Fibroblast of villous mesenchyme (primary cell): ENCODE measurements around the gene TTF2. TPM values are rescaled to one million over a fixed set of nuclear protein-coding genes. Genes with fewer than 3 reads are reported as not detected.
A peak's percentile ranks its signal among the peaks of the same experiment; 100 is the strongest.

ENCODE experiments used
- DNase-seq: peaks from one replicate; pipeline ENCODE4 v3.0.0-alpha.2; 2010; ENCODE audit warnings: low read depth
- H3K4me3 ChIP-seq: 2 replicates; pipeline ENCODE4 v1.5.1; 2011; ENCODE audit warnings: low read depth, mild to moderate bottlenecking, low read length
- total RNA-seq: library from RNA; depleted of rRNA; stranded (reverse); fragments of >200 nt; gene quantifications from 2 replicates; pipeline ENCODE4 v1.2.3, GENCODE V29; 2012
- TF ChIP-seq, protein P1 (sequence below): IDR thresholded peaks from 2 replicates; pipeline ENCODE4 v1.5.1; 2012; ENCODE audit warnings: low read depth, mild to moderate bottlenecking, low read length; ENCODE audit not compliant: insufficient read depth

TTF2 gene
- total RNA-seq, 1 donor = 21.2 TPM

- DNase-seq = peak; percentile 40
Observed at GRCh38 chr1:117143172-117143571, 83.0 kb downstream of the TTF2 start.

GRCh38 chr1:117143871-117144270, 83.7 kb downstream of the TTF2 start:
- H3K4me3 ChIP-seq = no peak overlapping the region
- TF ChIP-seq, protein P1, sequence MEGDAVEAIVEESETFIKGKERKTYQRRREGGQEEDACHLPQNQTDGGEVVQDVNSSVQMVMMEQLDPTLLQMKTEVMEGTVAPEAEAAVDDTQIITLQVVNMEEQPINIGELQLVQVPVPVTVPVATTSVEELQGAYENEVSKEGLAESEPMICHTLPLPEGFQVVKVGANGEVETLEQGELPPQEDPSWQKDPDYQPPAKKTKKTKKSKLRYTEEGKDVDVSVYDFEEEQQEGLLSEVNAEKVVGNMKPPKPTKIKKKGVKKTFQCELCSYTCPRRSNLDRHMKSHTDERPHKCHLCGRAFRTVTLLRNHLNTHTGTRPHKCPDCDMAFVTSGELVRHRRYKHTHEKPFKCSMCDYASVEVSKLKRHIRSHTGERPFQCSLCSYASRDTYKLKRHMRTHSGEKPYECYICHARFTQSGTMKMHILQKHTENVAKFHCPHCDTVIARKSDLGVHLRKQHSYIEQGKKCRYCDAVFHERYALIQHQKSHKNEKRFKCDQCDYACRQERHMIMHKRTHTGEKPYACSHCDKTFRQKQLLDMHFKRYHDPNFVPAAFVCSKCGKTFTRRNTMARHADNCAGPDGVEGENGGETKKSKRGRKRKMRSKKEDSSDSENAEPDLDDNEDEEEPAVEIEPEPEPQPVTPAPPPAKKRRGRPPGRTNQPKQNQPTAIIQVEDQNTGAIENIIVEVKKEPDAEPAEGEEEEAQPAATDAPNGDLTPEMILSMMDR = no peak
- DNase-seq = no peak

More at GRCh38 chr1:117143172-117143571, 83.0 kb downstream of the TTF2 start:
- H3K4me3 ChIP-seq = no peak overlapping the region
- TF ChIP-seq, protein P1 = no peak

DNA sequence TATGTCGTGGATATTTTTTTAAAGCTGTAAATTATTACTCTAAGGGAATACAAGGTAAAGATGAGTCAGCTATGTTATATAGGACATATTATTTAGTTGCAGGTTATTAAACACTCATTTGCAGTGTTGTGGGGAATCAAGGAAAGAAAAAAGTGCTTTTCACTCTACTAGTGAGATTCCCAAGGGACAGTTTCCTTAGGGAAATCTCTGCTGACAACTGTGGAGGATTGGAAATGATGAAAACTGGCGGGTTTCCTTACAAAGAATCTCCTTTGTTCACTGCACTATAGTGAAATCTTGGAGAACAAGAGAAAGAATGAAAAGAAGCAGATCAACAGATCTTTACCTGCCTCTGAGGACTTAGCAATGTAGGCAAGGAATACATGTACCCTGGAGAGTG, 85.9 kb downstream of the TTF2 start:
- no peak for DNase-seq
- TF ChIP-seq, protein P1 = no peak
- H3K4me3 ChIP-seq = no peak overlapping the region

DNA sequence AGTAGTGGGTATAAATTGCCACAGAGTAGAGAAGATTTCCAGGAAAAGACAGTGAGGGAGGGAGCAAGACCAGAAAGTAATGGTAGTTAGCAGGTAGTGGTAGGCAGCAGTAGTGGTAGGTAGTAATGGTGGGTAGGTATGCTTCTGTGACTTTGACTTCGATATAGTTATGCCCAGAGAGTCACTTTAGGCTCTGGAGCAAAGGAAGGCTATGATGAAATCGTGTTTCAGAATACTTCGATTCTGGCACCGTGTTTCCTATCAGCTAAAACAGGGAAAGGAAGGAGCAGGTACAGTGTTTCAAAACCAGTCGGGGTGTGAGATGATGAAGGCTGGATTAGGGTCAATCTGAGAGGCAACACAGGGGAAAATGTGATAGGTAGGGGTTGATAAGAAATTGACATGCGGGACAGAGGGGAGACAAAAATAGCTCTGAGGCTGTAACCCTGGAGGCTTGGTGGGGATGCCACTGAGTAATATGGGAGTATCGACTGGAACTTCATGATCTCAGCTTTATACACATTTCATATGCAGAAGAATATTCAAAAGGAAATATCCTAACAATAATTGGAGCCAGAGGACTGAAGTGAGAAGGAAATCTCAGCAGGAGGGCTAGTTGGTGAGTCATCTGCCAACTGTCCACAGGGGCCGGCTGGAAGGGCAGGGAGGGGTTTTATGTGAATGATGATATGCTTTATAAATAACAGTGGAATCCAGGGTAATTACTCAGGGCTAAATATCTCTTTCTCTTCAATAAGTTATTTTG, 86.6 kb downstream of the TTF2 start:
- TF ChIP-seq, protein P1 = no peak
- H3K4me3 ChIP-seq = no peak overlapping the region
- DNase-seq = peak; percentile 80

- no peak for DNase-seq
- no peak overlapping the region for H3K4me3 ChIP-seq
- TF ChIP-seq, protein P1 = no peak
Observed at GRCh38 chr1:117147341-117147831, 87.3 kb downstream of the TTF2 start.

DNA sequence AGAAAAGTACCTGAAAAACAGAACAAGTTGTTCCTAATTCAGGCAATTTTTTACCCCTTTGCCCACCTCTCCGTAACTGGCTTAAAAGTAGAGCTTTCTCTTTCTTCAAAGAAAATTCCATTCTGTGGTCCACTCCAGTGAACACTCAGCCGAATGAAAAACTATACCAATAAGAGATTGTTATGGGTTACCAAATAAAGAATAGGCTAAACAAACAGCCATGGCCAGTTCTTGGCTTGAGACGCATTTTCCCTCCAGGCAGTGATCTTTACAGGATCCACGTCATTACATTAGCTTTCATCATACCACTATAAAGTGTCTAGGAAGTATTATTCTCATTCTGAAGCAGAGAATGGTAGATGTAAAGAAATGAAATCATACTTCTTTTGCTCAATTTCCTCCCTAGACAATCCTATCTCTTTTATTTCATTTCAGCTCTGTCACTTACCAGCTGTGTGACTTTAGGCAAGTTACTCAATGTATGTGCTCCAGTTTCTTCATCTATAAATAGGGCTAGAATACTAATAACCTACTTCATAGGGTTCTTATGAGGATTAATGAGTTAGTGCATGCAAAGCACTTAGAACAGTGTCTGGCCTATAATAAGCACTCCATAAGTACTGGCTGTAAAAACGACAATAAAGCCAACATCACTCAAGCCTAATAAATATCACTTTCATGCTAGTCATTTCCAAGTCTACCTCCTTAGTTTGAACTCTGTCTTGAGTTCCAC, 87.9 kb downstream of the TTF2 start:
- no peak overlapping the region for H3K4me3 ChIP-seq
- DNase-seq = peak; percentile 73
- TF ChIP-seq, protein P1 = no peak
